ENCODE results near the gene SBK1. TPM values are rescaled to one million over a fixed set of nuclear protein-coding genes. Genes with fewer than 3 reads are reported as not detected.

SBK1 gene
- total and polyA plus RNA-seq, 5 experiments from 2014 or later = 5.7 to 21.3 (median 19.9) TPM

DNA sequence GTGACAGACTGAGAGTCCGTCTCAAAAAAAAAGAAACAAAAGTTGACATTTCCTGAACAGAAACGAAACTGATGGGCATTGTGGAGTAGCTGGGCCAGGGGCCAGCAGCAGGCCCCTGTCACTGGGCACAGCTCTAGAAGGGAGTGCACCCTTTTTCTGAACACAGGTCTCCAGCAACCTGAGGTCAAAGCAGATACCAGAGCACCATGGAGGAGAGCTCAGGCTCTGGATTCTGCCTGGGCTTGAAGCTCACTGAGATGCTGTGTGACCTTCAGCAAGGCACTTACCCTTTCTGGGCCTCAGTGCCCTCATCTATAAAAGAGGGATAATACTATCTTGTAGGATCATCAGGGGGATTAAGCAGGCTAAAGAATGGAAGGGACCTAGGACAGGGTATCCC, 5.0 kb downstream of the SBK1 start:
- H3K27ac Mint-ChIP-seq = peak overlapping the region; percentile 70 to 97 (median 90)
- no peaks in the 10 kb centered on the region for H3K27me3 Mint-ChIP-seq
- no peaks in the 10 kb centered on the region for H3K9me3 Mint-ChIP-seq
- H3K4me3 Mint-ChIP-seq = peak overlapping the region; percentile 64 to 88 (median 83)
- H3K36me3 Mint-ChIP-seq = peaks cover 0 to 8% (median 6%) of the 10 kb centered on the region in 3 donors
- peaks cover 39 to 83% (median 80%) of the 10 kb centered on the region in 4 donors for H3K4me1 Mint-ChIP-seq
- DNase-seq (no peak), ATAC-seq (no peak)
- POLR2A ChIA-PET = interaction anchor here (29.8 to 31.4 kb wide), 2 partner anchors 8 to 9 kb away, joined by 888 read pairs; partner anchors contain the start of gene SBK1

DNA sequence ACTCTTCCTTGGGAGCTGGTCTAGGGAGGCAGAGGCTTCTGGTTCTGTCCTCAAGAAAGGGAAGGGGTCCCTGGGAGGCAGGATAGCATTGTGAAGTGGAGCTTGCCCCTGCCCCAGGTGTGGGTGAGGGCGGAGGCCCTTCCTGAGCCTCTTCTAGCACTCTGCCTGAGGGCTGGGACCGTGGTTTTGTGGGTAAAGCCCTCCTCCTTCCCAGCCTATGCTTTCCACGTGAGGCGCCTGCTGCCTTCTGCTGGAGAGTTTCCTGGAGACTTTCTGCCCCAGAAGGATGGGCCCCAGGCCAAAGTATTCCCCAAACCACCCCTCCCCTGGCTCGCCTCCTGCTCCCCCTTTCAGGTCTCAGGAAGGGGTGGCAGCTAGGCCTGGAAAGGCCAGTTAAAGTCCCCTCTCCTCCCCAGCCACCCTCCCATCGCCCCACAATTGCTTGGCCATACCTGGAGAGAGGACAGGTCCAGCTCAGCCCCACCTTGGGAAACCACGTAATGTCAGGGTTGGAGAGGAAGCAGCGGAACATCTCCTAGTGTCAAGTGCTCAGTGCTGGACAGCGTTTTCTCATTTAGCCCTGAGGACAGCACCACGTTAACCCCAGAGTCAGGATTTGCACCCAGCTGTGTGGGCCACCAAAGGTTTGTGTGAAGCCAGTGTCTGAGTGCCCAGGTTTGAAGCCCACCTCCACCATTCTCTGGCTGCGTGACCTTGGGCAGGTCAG, 5.6 kb downstream of the SBK1 start:
- ATAC-seq = peak; percentile 33 to 39
- H3K4me1 Mint-ChIP-seq = peaks cover 43 to 90% (median 86%) of the 10 kb centered on the region in 4 donors
- H3K36me3 Mint-ChIP-seq = peaks cover 0 to 13% (median 6%) of the 10 kb centered on the region in 3 donors
- no peak for DNase-seq
- POLR2A ChIA-PET = interaction anchor here (29.8 to 31.4 kb wide), 2 partner anchors 9 kb away, joined by 888 read pairs; partner anchors contain the start of gene SBK1
- peak overlapping the region; percentile 64 to 88 (median 83) for H3K4me3 Mint-ChIP-seq
- H3K9me3 Mint-ChIP-seq = no peaks in the 10 kb centered on the region
- H3K27me3 Mint-ChIP-seq = no peaks in the 10 kb centered on the region
- H3K27ac Mint-ChIP-seq = peak overlapping the region; percentile 70 to 97 (median 90)

DNA sequence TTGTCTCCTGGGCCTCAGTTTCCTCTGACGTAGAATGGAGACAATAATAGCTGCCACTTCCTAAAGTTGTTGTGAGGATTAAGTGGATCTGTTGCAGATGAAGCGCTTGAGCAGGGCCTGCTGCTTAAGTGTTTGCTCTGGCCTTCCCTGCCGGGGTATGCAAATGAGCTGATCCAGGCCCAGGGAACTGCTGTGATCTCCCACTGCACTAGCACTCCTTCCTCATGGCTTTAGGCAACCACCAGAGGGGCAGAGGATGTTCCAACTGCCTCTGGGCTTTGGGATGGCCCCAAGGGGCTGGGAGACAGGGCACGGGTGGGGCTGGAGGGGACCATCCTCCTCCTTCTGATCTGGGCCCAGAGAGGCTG, 6.2 kb downstream of the SBK1 start:
- no peak for ATAC-seq
- H3K27ac Mint-ChIP-seq = peak overlapping the region; percentile 70 to 97 (median 90)
- POLR2A ChIA-PET = interaction anchor here (29.8 to 31.4 kb wide), 2 partner anchors 8 to 10 kb away, joined by 888 read pairs; partner anchors contain the start of gene SBK1

DNA sequence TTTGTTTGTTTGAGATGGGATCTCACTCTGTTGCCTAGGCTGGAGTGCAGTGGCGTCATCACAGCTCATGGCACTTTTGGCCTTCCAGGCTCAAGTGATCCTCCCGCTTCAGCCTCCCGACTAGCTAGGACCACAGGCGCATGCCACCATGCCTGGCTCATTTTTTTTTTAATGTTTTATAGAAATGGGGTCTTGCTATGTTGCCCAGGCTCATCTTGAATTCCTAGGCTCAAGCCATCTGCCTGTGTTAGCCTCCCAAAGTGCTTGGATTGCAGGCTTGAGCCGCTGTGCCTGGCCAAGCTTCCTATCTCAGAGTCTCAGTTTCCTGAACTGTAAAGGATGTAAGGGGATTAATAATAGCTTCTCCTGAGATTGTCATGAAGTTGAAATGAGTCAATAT, 8.0 kb downstream of the SBK1 start:
- peak overlapping the region in 2 of 10 donors; percentile 19 to 57 for H3K4me3 Mint-ChIP-seq
- H3K27me3 Mint-ChIP-seq = no peaks in the 10 kb centered on the region
- peak overlapping the region; percentile 21 to 91 (median 74) for H3K27ac Mint-ChIP-seq
- POLR2A ChIA-PET = interaction anchor here (1.4 to 31.4 kb wide), 3 partner anchors 6 to 155 kb away, joined by 4 to 888 read pairs (median 888); partner anchors contain the start of gene SBK1
- DNase-seq = no peak
- H3K36me3 Mint-ChIP-seq = peaks cover 0 to 28% (median 13%) of the 10 kb centered on the region in 3 donors
- ATAC-seq = no peak
- no peaks in the 10 kb centered on the region for H3K9me3 Mint-ChIP-seq
- peaks cover 38 to 90% (median 80%) of the 10 kb centered on the region in 4 donors for H3K4me1 Mint-ChIP-seq

More for the DNA sequence above, 6.2 kb downstream of the SBK1 start:
- DNase-seq = no peak
- peaks cover 45 to 94% (median 88%) of the 10 kb centered on the region in 4 donors for H3K4me1 Mint-ChIP-seq
- H3K4me3 Mint-ChIP-seq = peak overlapping the region in 7 of 10 donors; percentile 72 to 88 (median 83)
- H3K36me3 Mint-ChIP-seq = peaks cover 0 to 15% (median 7%) of the 10 kb centered on the region in 3 donors
- no peaks in the 10 kb centered on the region for H3K9me3 Mint-ChIP-seq
- H3K27me3 Mint-ChIP-seq = no peaks in the 10 kb centered on the region

DNA sequence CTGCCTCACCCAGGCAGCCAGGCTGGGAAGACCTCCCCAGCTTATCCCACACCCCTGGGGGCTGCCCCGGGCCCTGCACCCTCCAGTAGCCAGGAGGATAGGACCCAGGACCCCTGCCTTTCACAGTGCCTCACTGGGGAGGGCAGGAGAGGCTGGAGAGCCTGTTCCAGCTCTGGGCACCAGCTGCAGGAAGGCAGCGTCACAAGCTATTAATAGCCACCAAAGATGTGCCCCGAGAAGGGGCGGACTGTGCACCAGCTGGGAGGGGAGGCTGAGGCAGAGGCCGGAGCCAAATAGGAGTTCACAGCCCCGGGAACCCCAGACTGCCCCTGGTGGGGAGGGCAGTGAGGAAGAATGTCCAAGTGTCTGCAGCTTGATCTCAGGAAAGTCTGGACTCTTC, 8.8 kb downstream of the SBK1 start:
- no peak for DNase-seq
- H3K27me3 Mint-ChIP-seq = no peaks in the 10 kb centered on the region
- peaks cover 0 to 28% (median 13%) of the 10 kb centered on the region in 3 donors for H3K36me3 Mint-ChIP-seq
- H3K27ac Mint-ChIP-seq = peak overlapping the region; percentile 43 to 93 (median 74)
- no peak overlapping the region for H3K4me3 Mint-ChIP-seq
- POLR2A ChIA-PET = interaction anchor here (29.8 to 31.4 kb wide), 2 partner anchors 5 to 12 kb away, joined by 888 read pairs; partner anchors contain the start of gene SBK1
- ATAC-seq = no peak
- H3K4me1 Mint-ChIP-seq = peaks cover 40 to 93% (median 82%) of the 10 kb centered on the region in 4 donors
- H3K9me3 Mint-ChIP-seq = no peaks in the 10 kb centered on the region

DNA sequence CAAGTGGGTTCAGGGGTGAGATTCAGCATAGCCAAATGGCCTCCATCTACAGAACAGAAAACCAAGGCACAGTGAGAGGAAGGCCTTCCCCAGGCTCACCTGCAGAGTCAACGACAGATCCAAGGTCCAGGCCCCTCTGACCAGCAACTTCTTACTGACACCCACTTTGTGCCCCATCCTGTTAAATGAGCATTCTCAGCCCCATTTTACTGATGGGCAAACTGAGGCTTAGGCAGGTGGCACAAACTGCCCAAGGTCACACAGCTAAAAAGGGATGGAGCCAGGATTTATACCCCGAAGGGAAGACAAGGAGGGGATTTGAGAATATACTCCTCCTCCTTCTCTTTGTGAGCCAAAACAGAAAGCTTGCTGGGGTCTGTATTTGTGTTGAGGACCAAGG, 9.3 kb downstream of the SBK1 start:
- DNase-seq = no peak
- ATAC-seq = no peak
- H3K4me3 Mint-ChIP-seq = no peak overlapping the region
- H3K27me3 Mint-ChIP-seq = no peaks in the 10 kb centered on the region
- peak overlapping the region; percentile 43 to 93 (median 76) for H3K27ac Mint-ChIP-seq
- H3K9me3 Mint-ChIP-seq = no peaks in the 10 kb centered on the region
- peaks cover 41 to 93% (median 81%) of the 10 kb centered on the region in 4 donors for H3K4me1 Mint-ChIP-seq
- POLR2A ChIA-PET = interaction anchor here (29.8 to 31.4 kb wide), 2 partner anchors 5 to 13 kb away, joined by 888 read pairs; partner anchors contain the start of gene SBK1
- peaks cover 0 to 28% (median 13%) of the 10 kb centered on the region in 3 donors for H3K36me3 Mint-ChIP-seq

DNA sequence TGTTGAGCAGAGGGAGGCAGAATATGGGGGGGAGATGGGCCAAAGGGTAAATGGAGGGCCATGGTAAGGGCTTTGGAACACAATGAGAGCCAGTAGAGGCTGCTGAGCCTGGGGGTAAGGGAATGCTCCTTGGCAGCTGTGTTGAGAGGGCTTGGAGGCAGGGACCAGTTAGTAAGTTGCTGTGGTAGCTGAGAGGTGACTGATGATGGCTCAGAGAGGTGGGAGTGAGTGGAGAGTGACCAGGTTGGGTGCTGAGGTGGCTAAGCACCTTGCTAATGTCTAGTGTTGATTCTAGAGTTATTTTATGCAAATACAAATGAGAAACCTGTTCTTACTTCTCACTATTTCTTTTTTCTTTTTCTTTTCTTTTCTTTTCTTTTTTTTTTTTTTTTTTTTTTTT, 10.8 kb downstream of the SBK1 start:
- ATAC-seq (no peak), DNase-seq (no peak)
- POLR2A ChIA-PET = interaction anchor here (29.8 to 31.4 kb wide), 2 partner anchors 3 to 14 kb away, joined by 888 read pairs; partner anchors contain the start of gene SBK1
- Mint-ChIP-seq H3K4me3 (no peak overlapping the region), H3K27me3 (no peaks in the 10 kb centered on the region), H3K4me1 (peaks cover 35 to 87% (median 71%) of the 10 kb centered on the region in 4 donors), H3K27ac (peak overlapping the region in 9 of 10 donors; percentile 56 to 87 (median 77)), H3K9me3 (no peaks in the 10 kb centered on the region), H3K36me3 (peaks cover 0 to 28% (median 13%) of the 10 kb centered on the region in 3 donors)

DNA sequence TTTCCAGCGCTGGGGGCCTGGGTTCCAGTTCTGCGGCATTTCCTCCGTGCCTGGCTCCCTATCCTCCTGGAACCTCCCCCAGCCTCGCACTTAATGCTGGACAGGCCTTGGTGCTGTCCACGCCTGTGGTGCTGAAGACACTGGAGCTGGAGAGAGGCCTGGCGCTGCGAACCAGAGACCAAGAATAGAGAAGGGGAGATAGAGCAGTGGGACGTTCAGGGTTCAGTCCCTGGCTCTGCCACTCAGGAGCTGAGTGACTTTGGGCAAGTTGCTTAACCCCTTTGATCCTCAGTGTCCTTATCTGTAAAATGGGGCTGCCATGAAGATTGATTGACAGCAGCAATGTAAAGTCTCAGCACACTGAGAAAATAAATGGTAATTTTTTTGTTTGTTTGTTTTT, 11.9 kb downstream of the SBK1 start:
- H3K9me3 Mint-ChIP-seq = no peaks in the 10 kb centered on the region
- no peak for DNase-seq
- H3K27me3 Mint-ChIP-seq = no peaks in the 10 kb centered on the region
- peaks cover 0 to 33% (median 17%) of the 10 kb centered on the region in 3 donors for H3K36me3 Mint-ChIP-seq
- POLR2A ChIA-PET = interaction anchor here (0.7 to 31.4 kb wide), 3 partner anchors 13 to 118 kb away, joined by 3 to 888 read pairs (median 3); partner anchors contain the start of gene SBK1
- H3K27ac Mint-ChIP-seq = peak overlapping the region in 6 of 10 donors; percentile 57 to 84 (median 72)
- ATAC-seq = peak in 1 of 2 donors; percentile 40
- H3K4me1 Mint-ChIP-seq = peaks cover 39 to 85% (median 69%) of the 10 kb centered on the region in 4 donors
- H3K4me3 Mint-ChIP-seq = peak overlapping the region in 1 of 10 donors; percentile 38

DNA sequence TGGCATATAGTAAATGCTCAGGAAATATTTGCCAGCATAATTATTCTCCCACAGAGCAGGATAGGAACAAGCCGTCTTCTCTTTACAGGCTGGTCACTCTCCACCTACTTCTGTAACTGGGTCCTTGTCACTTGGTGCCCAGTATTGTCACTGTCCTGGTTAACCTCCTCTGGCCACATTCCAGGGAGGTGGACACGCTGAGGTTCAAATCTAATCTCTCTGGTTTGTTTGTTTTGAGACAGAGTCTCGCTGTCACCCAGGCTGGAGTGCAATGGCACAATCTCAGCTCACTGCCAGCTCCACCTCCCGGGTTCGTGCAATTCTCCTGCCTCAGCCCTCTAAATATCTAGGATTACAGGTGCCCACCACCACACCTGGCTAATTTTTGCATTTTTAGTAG, 15.6 kb downstream of the SBK1 start:
- ATAC-seq = no peak
- POLR2A ChIA-PET = interaction anchor here (1.1 to 31.4 kb wide), 2 partner anchors 11 to 19 kb away, joined by 3 to 888 read pairs; partner anchors contain the start of gene SBK1
- Mint-ChIP-seq H3K9me3 (no peaks in the 10 kb centered on the region), H3K27ac (peak overlapping the region; percentile 81 to 99 (median 91)), H3K36me3 (peaks cover 0 to 25% (median 12%) of the 10 kb centered on the region in 3 donors), H3K27me3 (no peaks in the 10 kb centered on the region), H3K4me3 (no peak overlapping the region), H3K4me1 (peaks cover 43 to 83% (median 72%) of the 10 kb centered on the region in 4 donors)
- no peak for DNase-seq

DNA sequence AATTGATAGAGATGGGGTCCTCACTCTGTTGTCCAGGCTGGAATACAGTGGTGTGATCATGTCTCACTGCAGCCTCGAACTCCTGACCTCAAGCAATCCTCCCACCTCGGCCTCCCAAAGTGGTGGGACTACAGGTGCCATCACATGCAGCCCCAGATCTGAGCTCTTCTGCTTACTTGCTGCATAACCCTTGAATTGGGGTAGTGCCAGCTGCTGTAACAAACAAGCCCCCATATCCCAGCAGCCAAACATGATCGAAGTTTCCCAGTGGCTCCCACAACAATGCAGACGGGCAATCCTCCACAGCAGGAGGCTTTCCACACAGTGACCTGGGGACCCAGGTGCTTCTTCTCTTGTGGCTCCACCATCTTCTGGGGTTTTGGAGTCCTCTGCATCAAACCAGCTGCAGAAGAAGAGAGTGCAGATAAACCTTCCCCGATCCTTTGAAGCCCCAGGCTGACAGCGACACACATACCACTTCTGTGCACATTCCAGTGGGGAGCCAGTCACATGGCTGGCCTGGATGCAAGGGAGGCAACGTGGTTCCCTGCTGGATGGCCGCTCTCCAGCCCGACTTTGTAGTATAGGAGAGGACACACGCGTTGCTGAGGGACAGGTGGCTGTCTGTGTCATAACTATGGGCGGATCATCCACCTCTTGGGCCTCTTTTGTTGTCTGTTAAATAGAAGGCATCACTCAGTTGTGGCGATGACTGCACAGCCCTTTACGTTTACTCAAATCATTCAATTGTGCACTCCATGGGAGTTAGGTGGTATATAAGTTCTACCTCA, 16.7 kb downstream of the SBK1 start:
- Mint-ChIP-seq H3K4me1 (peaks cover 46 to 83% (median 75%) of the 10 kb centered on the region in 4 donors), H3K36me3 (peaks cover 0 to 20% (median 8%) of the 10 kb centered on the region in 3 donors), H3K27ac (peak overlapping the region; percentile 95 to 99 (median 98)), H3K9me3 (no peaks in the 10 kb centered on the region), H3K4me3 (peak overlapping the region in 8 of 10 donors; percentile 45 to 76 (median 68)), H3K27me3 (no peaks in the 10 kb centered on the region)
- POLR2A ChIA-PET = interaction anchor here (0.8 to 31.4 kb wide), 6 partner anchors 10 to 185 kb away, joined by 3 to 888 read pairs (median 4); partner anchors contain the start of genes APOBR and SBK1
- ATAC-seq (peak in 1 of 2 donors; percentile 11), DNase-seq (peak in 2 of 10 donors; percentile 35 to 36)

DNA sequence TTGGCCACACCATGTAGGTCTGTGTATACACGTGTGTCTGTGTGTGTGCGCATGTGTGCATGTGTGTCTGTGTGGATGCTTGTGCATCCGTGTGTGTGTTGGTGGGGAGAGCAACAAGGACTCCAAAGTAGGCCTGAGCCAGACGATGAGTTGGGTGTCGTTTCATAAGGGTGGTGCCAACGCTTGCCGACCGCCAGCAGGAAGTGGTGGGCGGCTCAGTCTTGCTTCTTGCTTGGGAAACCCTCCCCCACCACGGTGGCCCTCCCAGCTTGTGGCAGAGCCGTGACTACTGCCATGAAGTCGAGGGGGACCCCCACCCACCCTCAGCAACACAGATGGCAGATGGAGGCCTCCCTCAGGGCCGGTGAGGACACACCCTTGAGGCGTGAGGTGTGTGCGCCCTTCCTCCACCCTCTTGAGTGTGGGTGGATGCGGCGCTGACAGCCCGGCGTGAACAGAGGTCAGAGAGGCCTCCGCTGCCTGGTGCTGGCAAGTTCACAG, 17.5 kb downstream of the SBK1 start:
- DNase-seq (peak; percentile 72 to 96 (median 90)), ATAC-seq (peak; percentile 90 to 91)
- peak overlapping the region; percentile 95 to 99 (median 98) for H3K27ac Mint-ChIP-seq
- no peaks in the 10 kb centered on the region for H3K27me3 Mint-ChIP-seq
- H3K4me3 Mint-ChIP-seq = peak overlapping the region; percentile 20 to 82 (median 76)
- no peaks in the 10 kb centered on the region for H3K9me3 Mint-ChIP-seq
- peaks cover 43 to 87% (median 77%) of the 10 kb centered on the region in 4 donors for H3K4me1 Mint-ChIP-seq
- H3K36me3 Mint-ChIP-seq = peaks cover 0 to 14% (median 5%) of the 10 kb centered on the region in 3 donors
- POLR2A ChIA-PET = interaction anchor here (1.0 to 31.4 kb wide), 6 partner anchors 9 to 184 kb away, joined by 3 to 888 read pairs (median 4); partner anchors contain the start of genes APOBR and SBK1

Measured in naive thymus-derived CD8-positive, alpha-beta T cell (primary cell).